Keratinocyte (primary cell): Measurements from ENCODE around the gene NME5. TPM values are rescaled to one million over a fixed set of nuclear protein-coding genes. Genes with fewer than 3 reads are reported as not detected.

ENCODE experiments used
- DNase-seq: peaks from one replicate; pipeline ENCODE4 v3.0.0-alpha.2; 2011; ENCODE audit warnings: low read depth, missing footprints, low spot score
- FAIRE-seq: peaks from 2 replicates; lab custom pipeline; 2011; peaks lifted over from hg19 to GRCh38; lab: Jason Lieb, UNC
- H2AFZ ChIP-seq: 2 replicates; pipeline ENCODE4 v1.6.0; 2012; ENCODE audit warnings: low read length, control low read depth, inconsistent platforms; ENCODE audit not compliant: control insufficient read depth
- H3K27ac ChIP-seq: 2 replicates; pipeline ENCODE4 v1.5.1; 2011; ENCODE audit warnings: low read length; ENCODE audit not compliant: control insufficient read depth, insufficient read depth
- H3K27me3 ChIP-seq: 3 replicates; pipeline ENCODE4 v1.6.0; 2011; ENCODE audit warnings: low read length; ENCODE audit not compliant: control insufficient read depth, insufficient read depth; ENCODE audit errors: extremely low read depth
- H3K36me3 ChIP-seq, 2 experiments: 2 replicates in 1 of 2; 3 replicates in 1 of 2; pipeline ENCODE4 v1.5.1; 2011; ENCODE audit warnings: low read length in 2 of 2, mild to moderate bottlenecking in 1 of 2; ENCODE audit not compliant: control insufficient read depth in 2 of 2, insufficient read depth in 2 of 2; ENCODE audit errors: extremely low read depth in 1 of 2
- H3K4me1 ChIP-seq: 3 replicates; pipeline ENCODE4 v1.5.1; 2011; ENCODE audit warnings: low read length; ENCODE audit not compliant: control insufficient read depth, insufficient read depth; ENCODE audit errors: extremely low read depth
- H3K4me2 ChIP-seq: 3 replicates; pipeline ENCODE4 v1.6.0; 2011; ENCODE audit warnings: low read depth, low read length; ENCODE audit not compliant: control insufficient read depth, insufficient read depth; ENCODE audit errors: extremely low read depth
- H3K4me3 ChIP-seq, 3 experiments: fragments of 200-600 bp in 1 of 3; sonication (generic) in 1 of 3; 2 replicates in 2 of 3; 3 replicates in 1 of 3; pipeline ENCODE4 v1.5.1; 2011 to 2016; ENCODE audit warnings: low read length in 3 of 3, mild to moderate bottlenecking in 3 of 3, control low read depth in 2 of 3, inconsistent platforms in 1 of 3, low read depth in 1 of 3, mixed read lengths in 1 of 3, mixed run types in 1 of 3, moderate library complexity in 1 of 3; ENCODE audit not compliant: control insufficient read depth in 2 of 3, insufficient read depth in 2 of 3; ENCODE audit errors: extremely low read depth in 1 of 3
- H3K79me2 ChIP-seq: 2 replicates; pipeline ENCODE4 v1.6.0; 2012; ENCODE audit warnings: low read length; ENCODE audit not compliant: control insufficient read depth, insufficient read depth
- H3K9ac ChIP-seq: 3 replicates; pipeline ENCODE4 v1.6.0; 2011; ENCODE audit warnings: low read length; ENCODE audit not compliant: control insufficient read depth, insufficient read depth; ENCODE audit errors: extremely low read depth
- H3K9me1 ChIP-seq: 3 replicates; pipeline ENCODE4 v1.6.0; 2011; ENCODE audit warnings: low read length; ENCODE audit not compliant: control insufficient read depth, insufficient read depth; ENCODE audit errors: extremely low read depth
- H3K9me3 ChIP-seq: 2 replicates; pipeline ENCODE4 v1.5.1; 2012; ENCODE audit warnings: low read depth, low read length; ENCODE audit not compliant: control insufficient read depth
- H4K20me1 ChIP-seq: 3 replicates; pipeline ENCODE4 v1.6.0; 2011; ENCODE audit warnings: low read length; ENCODE audit not compliant: control insufficient read depth, insufficient read depth; ENCODE audit errors: extremely low read depth
- CTCF ChIP-seq, 3 experiments: IDR thresholded peaks in 1 of 3; conservative IDR thresholded peaks in 1 of 3; optimal IDR thresholded peaks in 1 of 3; 2 replicates in 2 of 3; 3 replicates in 1 of 3; pipeline versions ENCODE3 to v1.5.1; 2011; ENCODE audit warnings: low read length in 3 of 3, mild to moderate bottlenecking in 3 of 3, moderate library complexity in 2 of 3, control low read depth in 1 of 3, inconsistent platforms in 1 of 3; ENCODE audit not compliant: insufficient read depth in 2 of 3; ENCODE audit errors: extremely low read depth in 1 of 3
- EZH2 ChIP-seq: IDR thresholded peaks from one replicate; pipeline ENCODE4 v1.6.1; 2012; ENCODE audit warnings: inconsistent platforms, mild to moderate bottlenecking, low read length, moderate library complexity
- dilution Hi-C: fragments of 300-500 bp; cut with MboI; formaldehyde crosslinking; loops from one replicate; pipeline ENCODE4 v1.7.0; 2020; ENCODE audit warnings: low sequenced_read_pairs; ENCODE audit not compliant: extremely low pct_ligation_motif_present
- polyA plus RNA-seq, 5 experiments: library from polyadenylated mRNA; depleted of rRNA in 3 of 5; stranded (reverse) in 3 of 5; stranded (forward) in 1 of 5; unstranded in 1 of 5; fragments of >200 nt; gene quantifications; 1 replicate in 1 of 5; 2 replicates in 3 of 5; 3 replicates in 1 of 5; pipeline versions ENCODE4 v1.2.1 to v1.2.3, GENCODE V29; 2011 to 2012; ENCODE audit warnings: missing spikeins in 2 of 5, low read depth in 1 of 5, low replicate concordance in 1 of 5

NME5 gene
- polyA plus RNA-seq, 1 donor (not counting 4 experiments of a cell fraction or from before 2014, with no cell fraction given), result 0.13 TPM

DNA sequence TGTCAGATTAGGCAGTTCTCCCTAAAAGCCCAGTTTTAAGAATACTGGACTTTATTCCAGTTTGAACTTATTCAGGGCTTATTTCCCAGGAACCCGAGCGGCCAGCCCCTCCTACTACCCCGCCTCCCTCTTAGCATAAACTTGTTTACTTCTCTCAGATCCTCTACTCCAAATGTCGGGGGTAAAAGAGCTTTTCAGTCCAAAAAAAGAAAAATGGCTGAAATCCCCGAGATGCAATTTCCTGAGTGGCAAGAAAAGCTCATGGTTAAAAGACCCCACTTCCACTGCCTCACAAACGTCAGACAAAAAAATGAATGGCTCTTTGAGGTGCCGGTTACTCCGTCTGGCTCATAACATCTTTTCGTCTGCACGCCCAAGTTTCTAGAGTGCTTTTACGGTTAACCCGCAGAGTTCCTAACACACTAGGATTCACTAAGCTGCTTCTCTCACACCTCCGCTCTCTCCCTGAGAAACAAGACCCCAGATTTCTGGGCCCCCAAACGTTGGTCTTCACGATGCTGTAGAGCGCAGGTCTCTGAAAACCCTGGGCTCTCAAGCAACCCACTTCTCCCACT lies 38.8 kb upstream of the NME5 start:
- no peaks in the 10 kb centered on the region for H3K9me1 ChIP-seq
- peak overlapping the region; percentile 95 for H3K27ac ChIP-seq
- FAIRE-seq (no peak), DNase-seq (no peak)
- H3K9me3 ChIP-seq, result no peaks in the 10 kb centered on the region
- H3K36me3 ChIP-seq, result peaks cover 0 to 15% of the 10 kb centered on the region in 2 experiments
- H3K79me2 ChIP-seq, result peaks cover 32% of the 10 kb centered on the region
- peak overlapping the region; percentile 99 for H3K4me2 ChIP-seq
- H3K4me1 ChIP-seq, result peaks cover 17% of the 10 kb centered on the region
- no peak for TF ChIP-seq EZH2
- TF ChIP-seq CTCF (optimal IDR thresholded peaks at IDR 0.05 in 1 of 3, IDR thresholded peaks at IDR 0.05 in 1 of 3, conservative IDR thresholded peaks at IDR 0.05 in 1 of 3; ENCODE audit: extremely low read depth in 1 of 3, insufficient read depth in 2 of 3, low read length in 3 of 3), result no peak
- dilution Hi-C loops, result no loop called here
- no peaks in the 10 kb centered on the region for H3K27me3 ChIP-seq
- no peaks in the 10 kb centered on the region for H4K20me1 ChIP-seq
- peak overlapping the region; percentile 98 for H2AFZ ChIP-seq
- peak overlapping the region; percentile 67 to 98 (median 92) for H3K4me3 ChIP-seq
- H3K9ac ChIP-seq, result peak overlapping the region; percentile 96

GRCh38 chr5:138170299-138170698 lies 31.1 kb upstream of the NME5 start:
- no peak for TF ChIP-seq EZH2
- no peak for TF ChIP-seq CTCF (optimal IDR thresholded peaks at IDR 0.05 in 1 of 3, IDR thresholded peaks at IDR 0.05 in 1 of 3, conservative IDR thresholded peaks at IDR 0.05 in 1 of 3; ENCODE audit: extremely low read depth in 1 of 3, insufficient read depth in 2 of 3, low read length in 3 of 3)
- H3K36me3 ChIP-seq, result peaks cover 21 to 43% of the 10 kb centered on the region in 2 experiments
- no peak for FAIRE-seq

More at GRCh38 chr5:138170299-138170698, 31.1 kb upstream of the NME5 start:
- Histone ChIP-seq H2AFZ (no peak overlapping the region), H3K27ac (no peak overlapping the region), H3K9me3 (no peaks in the 10 kb centered on the region), H3K4me1 (no peaks in the 10 kb centered on the region), H3K79me2 (peaks cover 1% of the 10 kb centered on the region), H4K20me1 (no peaks in the 10 kb centered on the region), H3K4me2 (no peak overlapping the region), H3K9me1 (no peaks in the 10 kb centered on the region), H3K4me3 (no peak overlapping the region), H3K27me3 (no peaks in the 10 kb centered on the region), H3K9ac (no peak overlapping the region)
- DNase-seq, result no peak
- dilution Hi-C loops, result no loop called here
